ENCODE results near the gene GPLD1.

GRCh38 chr6:24432611-24433010 is 56.8 kb downstream of the GPLD1 start:
- TF ChIP-seq GATA3 (IDR thresholded peaks at IDR 0.05; ENCODE audit: low read depth, low read length) (no peak), GATA2 (IDR thresholded peaks at IDR 0.05; ENCODE audit: low read depth, low read length) (no peak)
